IPS-20b (cell line): ENCODE measurements around the gene ARHGAP29.

Experiments used
- H3K27ac ChIP-seq: one replicate; pipeline ENCODE4 v1.5.1; 2013; ENCODE audit warnings: low read length
- H3K27me3 ChIP-seq: 2 replicates; pipeline ENCODE4 v1.6.1; 2013; ENCODE audit warnings: mild to moderate bottlenecking, low read length, inconsistent platforms; ENCODE audit not compliant: insufficient read depth
- H3K36me3 ChIP-seq: 2 replicates; pipeline ENCODE4 v1.6.1; 2013; ENCODE audit warnings: low read depth, mild to moderate bottlenecking, inconsistent platforms, low read length, moderate library complexity; ENCODE audit not compliant: insufficient read depth
- H3K4me1 ChIP-seq: 2 replicates; pipeline ENCODE4 v1.6.1; 2013; ENCODE audit warnings: mild to moderate bottlenecking, control low read depth, inconsistent platforms, low read length, moderate library complexity; ENCODE audit not compliant: insufficient read depth
- H3K4me3 ChIP-seq: 2 replicates; pipeline ENCODE4 v1.5.1; 2013; ENCODE audit warnings: mild to moderate bottlenecking, low read length, inconsistent platforms
- H3K9ac ChIP-seq: 2 replicates; pipeline ENCODE4 v1.6.1; 2013; ENCODE audit warnings: low read depth, mild to moderate bottlenecking, inconsistent platforms, low read length, moderate library complexity
- H3K9me3 ChIP-seq: 2 replicates; pipeline ENCODE4 v1.6.1; 2013; ENCODE audit warnings: mild to moderate bottlenecking, low read depth, low read length, inconsistent platforms; ENCODE audit not compliant: insufficient read depth

Gene ARHGAP29

GRCh38 chr1:94275083-94275482, 37.7 kb upstream of the ARHGAP29 start:
- Histone ChIP-seq H3K9ac (no peak overlapping the region), H3K9me3 (no peaks in the 10 kb centered on the region), H3K27ac (no peak overlapping the region), H3K36me3 (no peaks in the 10 kb centered on the region), H3K4me3 (no peak overlapping the region), H3K4me1 (no peaks in the 10 kb centered on the region), H3K27me3 (no peaks in the 10 kb centered on the region)

- H3K9ac ChIP-seq, result no peak overlapping the region
- H3K27me3 ChIP-seq, result no peaks in the 10 kb centered on the region
These were observed 37.2 kb upstream of the ARHGAP29 start for GRCh38 chr1:94274561-94274960.

GRCh38 chr1:94273111-94273510, 35.7 kb upstream of the ARHGAP29 start:
- H3K4me3 ChIP-seq, result no peak overlapping the region
- H3K9ac ChIP-seq, result no peak overlapping the region
- H3K27ac ChIP-seq, result no peak overlapping the region
- no peaks in the 10 kb centered on the region for H3K4me1 ChIP-seq
- H3K27me3 ChIP-seq, result no peaks in the 10 kb centered on the region
- H3K36me3 ChIP-seq, result no peaks in the 10 kb centered on the region
- no peaks in the 10 kb centered on the region for H3K9me3 ChIP-seq

More at GRCh38 chr1:94274561-94274960, 37.2 kb upstream of the ARHGAP29 start:
- Histone ChIP-seq H3K36me3 (no peaks in the 10 kb centered on the region), H3K4me1 (no peaks in the 10 kb centered on the region), H3K4me3 (no peak overlapping the region), H3K27ac (no peak overlapping the region), H3K9me3 (no peaks in the 10 kb centered on the region)

- H3K9ac ChIP-seq, result no peak overlapping the region
- no peaks in the 10 kb centered on the region for H3K4me1 ChIP-seq
- no peaks in the 10 kb centered on the region for H3K27me3 ChIP-seq
- H3K4me3 ChIP-seq, result no peak overlapping the region
- H3K27ac ChIP-seq, result no peak overlapping the region
- no peaks in the 10 kb centered on the region for H3K9me3 ChIP-seq
- H3K36me3 ChIP-seq, result no peaks in the 10 kb centered on the region
These were observed 35.0 kb upstream of the ARHGAP29 start for GRCh38 chr1:94272388-94272787.

- H3K9me3 ChIP-seq, result no peaks in the 10 kb centered on the region
- H3K27me3 ChIP-seq, result peaks cover 2% of the 10 kb centered on the region; the same call in 1 of the 2 replicates
- no peak overlapping the region for H3K9ac ChIP-seq
- H3K36me3 ChIP-seq, result no peaks in the 10 kb centered on the region
- no peaks in the 10 kb centered on the region for H3K4me1 ChIP-seq
- no peak overlapping the region for H3K27ac ChIP-seq
- H3K4me3 ChIP-seq, result no peak overlapping the region
These were observed 34.0 kb upstream of the ARHGAP29 start for GRCh38 chr1:94271373-94271772.

- Histone ChIP-seq H3K9ac (no peak overlapping the region), H3K4me1 (no peaks in the 10 kb centered on the region)
These were observed 33.4 kb upstream of the ARHGAP29 start for GRCh38 chr1:94270801-94271203.

GRCh38 chr1:94269921-94270320, 32.5 kb upstream of the ARHGAP29 start:
- Histone ChIP-seq H3K27ac (no peak overlapping the region), H3K27me3 (peaks cover 5% of the 10 kb centered on the region), H3K36me3 (no peaks in the 10 kb centered on the region), H3K9me3 (no peaks in the 10 kb centered on the region), H3K9ac (no peak overlapping the region), H3K4me3 (no peak overlapping the region), H3K4me1 (no peaks in the 10 kb centered on the region)

More at GRCh38 chr1:94270801-94271203, 33.4 kb upstream of the ARHGAP29 start:
- Histone ChIP-seq H3K36me3 (no peaks in the 10 kb centered on the region), H3K4me3 (no peak overlapping the region), H3K27me3 (peaks cover 5% of the 10 kb centered on the region), H3K9me3 (no peaks in the 10 kb centered on the region), H3K27ac (no peak overlapping the region)

- Histone ChIP-seq H3K36me3 (no peaks in the 10 kb centered on the region), H3K9ac (no peak overlapping the region), H3K27me3 (peaks cover 41% of the 10 kb centered on the region), H3K4me1 (no peaks in the 10 kb centered on the region), H3K9me3 (no peaks in the 10 kb centered on the region), H3K27ac (no peak overlapping the region), H3K4me3 (no peak overlapping the region)
These were observed 28.5 kb upstream of the ARHGAP29 start for GRCh38 chr1:94265906-94266305.

- Histone ChIP-seq H3K4me3 (no peak overlapping the region), H3K4me1 (no peaks in the 10 kb centered on the region), H3K9ac (no peak overlapping the region), H3K27me3 (peaks cover 50% of the 10 kb centered on the region), H3K36me3 (no peaks in the 10 kb centered on the region), H3K27ac (no peak overlapping the region), H3K9me3 (no peaks in the 10 kb centered on the region)
These were observed 27.6 kb upstream of the ARHGAP29 start for GRCh38 chr1:94265011-94265422.

- peaks cover 5% of the 10 kb centered on the region for H3K4me1 ChIP-seq
- H3K27ac ChIP-seq, result no peak overlapping the region
- no peaks in the 10 kb centered on the region for H3K9me3 ChIP-seq
These were observed 23.4 kb upstream of the ARHGAP29 start for GRCh38 chr1:94260635-94261387.

GRCh38 chr1:94259635-94260289, 22.4 kb upstream of the ARHGAP29 start:
- Histone ChIP-seq H3K9ac (no peak overlapping the region), H3K27ac (no peak overlapping the region), H3K9me3 (no peaks in the 10 kb centered on the region), H3K4me3 (no peak overlapping the region; the same call in 1 of the 2 replicates), H3K27me3 (peaks cover 94% of the 10 kb centered on the region), H3K4me1 (peaks cover 5% of the 10 kb centered on the region), H3K36me3 (no peaks in the 10 kb centered on the region)

More at GRCh38 chr1:94260635-94261387, 23.4 kb upstream of the ARHGAP29 start:
- H3K4me3 ChIP-seq, result no peak overlapping the region
- H3K36me3 ChIP-seq, result no peaks in the 10 kb centered on the region
- H3K9ac ChIP-seq, result no peak overlapping the region
- peaks cover 83% of the 10 kb centered on the region for H3K27me3 ChIP-seq

- Histone ChIP-seq H3K27me3 (peaks cover 95% of the 10 kb centered on the region), H3K9ac (no peak overlapping the region), H3K9me3 (no peaks in the 10 kb centered on the region), H3K27ac (no peak overlapping the region), H3K36me3 (no peaks in the 10 kb centered on the region), H3K4me3 (no peak overlapping the region), H3K4me1 (peaks cover 5% of the 10 kb centered on the region)
These were observed 21.5 kb upstream of the ARHGAP29 start for GRCh38 chr1:94258873-94259331.
